ENCODE data around the gene POLR3B.

- TF ChIP-seq EZH2 (IDR thresholded peaks at IDR 0.05), result no peak
- TF ChIP-seq EZH2phosphoT487 (IDR thresholded peaks at IDR 0.05; ENCODE audit: borderline replicate concordance), result no peak
- no peak for TF ChIP-seq REST (IDR thresholded peaks at IDR 0.05; ENCODE audit: low read depth)
- TF ChIP-seq CTCF (IDR thresholded peaks at IDR 0.05 in 2 of 3, conservative IDR thresholded peaks at IDR 0.05 in 1 of 3; ENCODE audit: borderline replicate concordance in 1 of 3, insufficient read depth in 1 of 3, low read depth in 2 of 3, low read length in 2 of 3), result no peak
- no peak for TF ChIP-seq RAD21 (IDR thresholded peaks at IDR 0.05; ENCODE audit: low read depth)
- TF ChIP-seq MAX (IDR thresholded peaks at IDR 0.05), result no peak
- TF ChIP-seq SIN3A (IDR thresholded peaks at IDR 0.05; ENCODE audit: low read depth), result no peak
- TF ChIP-seq EGR1 (IDR thresholded peaks at IDR 0.05; ENCODE audit: low read depth), result no peak
- TF ChIP-seq POLR2AphosphoS5 (IDR thresholded peaks at IDR 0.05; ENCODE audit: low read depth, low read length), result no peak
- TF ChIP-seq YY1 (IDR thresholded peaks at IDR 0.05; ENCODE audit: extremely low read depth, insufficient replicate concordance, low read depth, low read length), result no peak
- no peak for TF ChIP-seq CEBPB (IDR thresholded peaks at IDR 0.05; ENCODE audit: low read depth)
- no peak for TF ChIP-seq POLR2A (IDR thresholded peaks at IDR 0.05; ENCODE audit: borderline replicate concordance, extremely low read depth, insufficient read depth, insufficient read length)
Observed at GRCh38 chr12:106508966-106509365, 151.4 kb downstream of the POLR3B start.

Data from HCT116 (cell line).